ENCODE data around the gene BHLHE41.

The BHLHE41 gene

DNA sequence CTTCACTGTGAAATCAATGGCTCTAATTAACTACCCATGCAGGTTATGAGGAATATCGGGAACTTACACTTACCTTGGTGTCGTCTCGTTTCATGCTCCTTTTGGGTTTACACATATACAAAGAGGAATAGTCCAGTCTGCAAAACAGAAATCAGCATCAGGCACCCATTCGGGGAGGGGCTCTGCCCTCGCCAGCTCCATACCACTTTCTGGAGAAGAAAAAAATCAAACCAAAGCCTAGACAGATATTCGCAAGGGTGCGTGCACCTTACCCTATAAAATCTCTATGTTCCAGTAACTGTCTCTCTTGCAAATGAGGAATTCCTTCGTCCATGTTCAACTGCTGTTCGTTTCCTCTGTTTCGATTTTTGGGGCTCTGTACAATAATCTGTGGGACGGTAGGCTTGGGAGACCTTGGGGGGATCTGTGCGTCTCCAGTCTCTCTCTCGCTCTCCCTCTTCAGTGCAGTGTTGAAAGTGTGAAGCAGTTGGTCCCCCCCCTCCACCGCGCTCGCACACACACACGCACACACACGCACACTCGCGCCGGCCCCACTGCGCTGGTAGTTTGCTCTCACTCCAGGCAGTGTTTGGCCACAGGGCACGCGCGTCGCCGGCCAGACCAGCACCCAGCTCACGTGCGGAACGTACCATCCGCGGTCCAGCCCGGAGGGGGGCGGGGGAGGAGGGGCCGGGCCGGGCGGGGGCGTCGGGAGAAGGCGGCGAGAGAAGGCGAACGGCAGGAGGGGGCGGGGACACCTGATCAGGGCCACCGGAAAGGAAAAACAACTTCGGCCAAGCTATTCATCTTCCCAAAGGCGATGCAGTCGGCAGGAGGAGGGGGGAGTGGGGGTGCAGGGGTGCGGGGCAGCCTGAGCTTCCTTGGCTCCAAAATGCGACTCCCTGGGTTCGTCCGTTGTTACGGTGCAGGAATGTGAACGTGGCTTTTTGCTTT lies at the start of gene BHLHE41:
TSS of gene BHLHE41 (minus strand) at position 592 of the 954 bp plus-strand sequence. CDS start at position 334, 258 bp downstream.
- peak; percentile 84 for DNase-seq (ENCODE audit: low spot score)

DNA sequence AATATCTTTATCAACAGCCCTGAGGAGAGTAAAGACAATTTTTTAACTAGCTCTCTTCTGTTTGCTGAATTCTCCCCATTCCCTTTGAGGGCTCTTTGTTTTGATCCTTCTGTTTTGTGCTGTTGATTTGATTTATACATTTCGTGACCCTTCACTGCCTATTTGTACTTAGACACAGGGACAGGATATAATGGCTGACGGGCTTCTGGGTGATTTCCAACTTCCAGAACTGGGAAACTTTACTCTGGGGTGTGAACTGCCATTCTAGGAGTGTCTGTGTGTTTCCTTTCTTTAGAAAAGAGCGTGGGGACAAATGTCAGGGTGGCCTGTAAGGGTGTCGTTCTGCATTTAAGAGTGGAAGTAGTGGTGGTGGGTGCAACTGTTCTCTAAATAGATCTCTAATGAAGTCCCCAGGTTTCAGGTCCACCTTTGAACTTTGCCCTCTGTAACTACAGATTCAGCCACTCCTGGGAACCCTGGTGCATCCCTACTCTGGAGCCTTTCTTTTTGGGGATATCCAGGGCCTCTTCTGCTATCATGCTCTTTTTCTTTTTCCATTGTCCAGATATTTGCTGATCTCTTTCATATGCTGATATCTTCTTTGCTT lies 48.2 kb upstream of the BHLHE41 start:
- DNase-seq (ENCODE audit: low spot score), result no peak

DNA sequence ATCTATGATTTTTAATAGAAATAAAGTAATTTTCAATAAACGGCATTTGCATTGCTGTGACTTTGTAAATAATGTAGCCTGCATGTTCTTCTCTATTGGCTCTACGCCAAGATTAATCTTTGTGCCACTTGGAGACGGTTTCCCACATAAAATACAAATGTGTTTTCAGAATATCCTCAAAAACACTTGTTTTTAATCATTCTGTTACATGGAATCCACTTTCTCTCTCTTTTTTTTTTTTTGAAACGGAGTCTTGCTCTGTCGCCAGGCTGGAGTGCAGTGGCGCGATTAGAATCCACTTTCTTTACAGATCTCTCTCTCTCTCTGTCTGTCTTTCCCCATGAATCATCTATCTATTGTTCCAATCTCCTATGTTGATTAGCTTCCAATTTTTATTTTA lies 47.7 kb upstream of the BHLHE41 start:
- DNase-seq (ENCODE audit: low spot score), result no peak

DNA sequence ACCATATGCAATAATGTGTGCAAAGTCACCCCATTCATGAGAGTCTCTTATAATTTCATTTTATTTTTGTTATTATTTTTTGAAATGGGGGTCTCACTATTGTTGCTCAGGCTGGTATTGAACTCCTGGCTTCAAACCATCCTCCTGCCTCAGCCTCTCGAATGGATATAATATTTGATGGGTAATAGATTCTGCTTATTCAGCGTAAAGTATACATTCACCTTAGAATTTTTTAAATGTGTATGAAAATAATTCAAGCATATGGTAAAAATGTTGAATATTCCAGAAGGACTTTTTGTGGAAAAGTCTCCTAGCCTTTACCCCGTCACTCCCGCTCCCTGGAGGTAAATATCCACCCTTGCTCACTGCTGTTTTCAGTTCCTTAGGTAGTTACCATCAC lies 47.2 kb upstream of the BHLHE41 start:
- no peak for DNase-seq (ENCODE audit: low spot score)

DNA sequence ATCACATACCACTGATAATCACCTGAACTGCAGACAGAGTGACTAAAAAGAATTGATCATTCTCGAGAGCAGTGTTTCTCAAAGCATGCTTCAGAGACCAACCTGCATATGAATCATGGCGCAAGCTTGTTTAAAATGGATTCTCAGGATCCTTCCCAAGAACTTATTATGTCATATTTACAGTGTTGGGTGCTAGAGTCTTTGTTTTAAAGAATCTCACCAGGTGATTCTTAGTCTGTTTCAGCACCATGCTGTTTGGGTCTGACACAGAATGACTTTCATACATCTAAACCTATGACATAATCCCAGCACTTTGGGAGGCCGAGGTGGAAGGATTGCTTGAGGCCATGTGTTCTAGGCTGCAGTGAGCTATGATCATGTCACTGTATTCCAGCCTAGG lies 39.3 kb upstream of the BHLHE41 start:
- DNase-seq (ENCODE audit: low spot score), result no peak

DNA sequence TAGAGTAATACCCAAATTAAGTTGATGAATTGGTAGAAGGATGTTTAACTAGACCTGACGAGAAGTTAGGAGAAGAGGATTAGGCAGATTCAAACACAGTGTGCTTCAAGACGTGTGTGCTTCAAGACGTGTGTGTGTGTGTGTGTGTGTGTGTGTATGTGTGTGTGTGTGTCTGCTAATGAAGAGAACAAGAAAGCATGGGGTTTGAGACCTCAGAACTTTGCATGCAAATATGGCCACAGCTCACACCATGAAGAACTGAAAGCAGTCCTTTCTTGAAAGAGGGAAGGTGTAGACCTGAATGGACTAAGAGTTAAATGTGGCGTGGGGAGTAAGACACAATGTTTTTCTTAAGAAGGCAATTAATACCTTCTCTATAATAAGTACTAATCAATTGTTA lies 38.1 kb upstream of the BHLHE41 start:
- DNase-seq (ENCODE audit: low spot score), result no peak

DNA sequence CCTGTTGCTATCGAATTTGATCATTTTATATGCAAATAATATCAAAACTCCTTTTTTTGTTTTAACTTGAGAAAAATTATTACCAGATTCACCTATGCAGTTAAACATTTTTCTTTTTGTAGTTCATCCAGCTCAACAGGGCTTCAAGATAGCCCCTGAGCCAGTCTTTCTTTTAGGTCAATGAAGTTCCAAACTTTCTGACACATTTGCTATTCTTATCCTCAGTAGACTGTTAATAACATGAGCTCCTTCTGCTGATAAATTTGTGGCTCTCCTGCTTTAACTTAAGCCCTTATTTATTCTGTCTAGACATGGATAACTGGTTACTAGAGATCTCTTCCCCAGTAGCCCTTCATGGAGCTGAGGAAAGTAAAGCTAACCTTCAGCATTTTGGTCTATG lies 37.3 kb upstream of the BHLHE41 start:
- no peak for DNase-seq (ENCODE audit: low spot score)

DNA sequence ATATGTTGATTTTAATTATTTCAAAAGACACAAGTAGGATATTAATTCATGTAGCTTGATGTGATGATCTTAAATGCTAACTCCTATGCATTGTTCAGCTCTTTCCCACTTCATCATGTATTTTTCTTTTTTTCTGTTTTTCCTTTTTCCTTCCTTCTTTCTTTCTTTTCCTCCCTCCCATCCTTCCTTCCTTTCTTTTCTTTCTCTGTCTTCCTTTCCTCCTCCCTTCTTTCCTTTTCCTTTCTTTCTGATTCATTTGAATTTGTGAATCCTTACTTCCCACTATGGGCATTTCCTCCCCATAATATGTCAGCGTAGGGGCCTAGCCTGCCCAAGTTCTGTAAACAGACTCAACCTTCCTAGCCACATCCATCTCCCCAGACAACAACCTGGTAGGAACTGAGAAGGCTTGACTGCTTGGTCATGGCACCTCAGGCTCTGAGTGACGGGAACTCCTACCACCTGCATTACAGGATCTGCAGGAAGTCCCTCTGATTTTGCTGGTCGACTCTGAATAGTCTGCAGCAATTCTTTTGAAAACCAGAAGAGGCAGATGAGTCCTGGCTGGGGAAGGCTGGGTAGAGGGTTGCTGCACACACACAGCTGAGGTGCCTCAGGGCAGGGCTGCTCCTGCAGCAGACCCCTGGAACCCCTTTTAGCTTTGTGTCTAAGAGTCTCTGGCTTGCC lies 33.4 kb upstream of the BHLHE41 start:
- DNase-seq (ENCODE audit: low spot score), result no peak

DNA sequence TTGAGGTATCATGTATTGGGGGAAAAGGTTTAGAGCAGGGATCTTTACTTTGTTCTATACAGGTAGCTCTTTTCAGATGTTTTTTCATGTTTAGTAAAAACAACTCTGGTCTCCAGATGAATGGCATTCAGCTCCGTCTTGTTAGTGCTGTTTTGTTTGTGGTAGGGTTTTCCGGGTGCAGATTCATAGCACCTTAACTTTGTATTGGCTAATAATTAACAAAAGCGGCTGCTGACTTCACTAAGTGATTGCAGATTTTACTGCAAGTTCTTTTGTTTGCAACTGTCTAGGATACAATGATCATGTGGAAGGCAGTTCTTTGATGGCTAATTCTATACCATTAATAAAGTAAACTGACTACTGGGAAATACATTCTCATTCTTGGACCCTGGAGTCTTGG lies 32.2 kb upstream of the BHLHE41 start:
- no peak for DNase-seq (ENCODE audit: low spot score)

DNA sequence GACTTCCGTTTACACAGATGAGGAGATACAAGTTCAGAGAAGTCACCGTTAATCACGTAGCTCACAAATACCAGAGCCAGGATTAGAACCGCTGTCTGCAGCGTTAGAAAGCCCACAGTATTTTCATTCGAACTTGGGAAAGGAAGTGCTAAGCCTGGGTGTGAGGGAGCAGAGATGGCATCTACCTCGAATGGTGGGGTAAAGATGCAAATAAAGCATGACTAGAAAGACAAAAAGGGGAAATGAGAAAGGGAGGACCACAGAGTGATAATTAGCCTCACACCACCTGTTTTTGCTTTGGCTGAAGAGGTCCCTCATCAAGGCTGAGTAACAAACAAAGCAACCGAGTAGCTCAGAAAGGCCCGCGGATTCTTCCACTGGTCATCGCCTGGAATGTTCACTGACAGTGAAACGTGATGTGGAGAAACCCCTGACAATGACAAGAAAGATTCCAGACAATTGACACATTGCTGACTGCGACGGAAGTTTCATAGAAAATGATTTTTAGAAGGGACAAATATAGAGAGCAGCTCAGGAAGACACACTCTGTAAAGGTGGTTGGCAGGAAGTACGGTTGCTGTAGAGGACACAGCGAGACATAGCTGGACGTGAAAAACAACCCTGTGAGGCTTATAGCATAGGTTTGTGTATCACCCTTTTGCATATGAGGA lies 31.5 kb upstream of the BHLHE41 start:
- no peak for DNase-seq (ENCODE audit: low spot score)

DNA sequence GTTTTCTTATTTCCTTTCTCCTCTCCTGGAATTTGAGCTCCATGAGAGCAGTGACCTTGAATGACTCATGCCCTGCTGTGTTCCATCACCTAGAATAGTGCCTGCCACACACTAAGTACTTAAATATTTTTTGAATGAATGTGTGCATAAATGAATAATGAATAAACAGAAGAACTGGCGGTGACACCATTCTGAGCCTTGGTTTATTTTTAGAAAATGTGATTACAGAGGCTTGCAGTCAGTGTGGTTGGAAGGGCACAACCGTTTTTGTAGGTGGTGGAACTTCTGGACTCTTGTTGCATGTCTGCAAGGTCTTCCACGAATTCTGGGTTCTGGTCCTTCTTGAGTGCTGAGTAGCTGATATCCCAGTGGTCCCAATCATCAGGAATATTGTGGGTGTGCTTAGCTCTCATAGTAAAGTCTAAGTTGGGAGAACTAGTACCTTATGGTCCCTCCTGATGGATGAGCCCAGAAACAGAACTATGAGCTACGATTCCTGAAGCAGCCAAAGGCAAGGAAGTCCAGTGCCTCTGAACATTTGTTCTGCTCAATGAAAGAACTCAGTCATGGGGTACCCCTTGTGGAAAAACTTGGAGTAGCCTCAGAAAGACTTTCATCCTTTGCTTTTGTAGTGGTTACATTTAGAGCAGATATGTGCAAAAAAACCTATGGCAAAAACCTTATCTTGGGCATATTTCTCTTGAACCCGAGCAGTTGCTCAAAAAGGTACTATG lies 28.8 kb upstream of the BHLHE41 start:
- DNase-seq (ENCODE audit: low spot score), result no peak

DNA sequence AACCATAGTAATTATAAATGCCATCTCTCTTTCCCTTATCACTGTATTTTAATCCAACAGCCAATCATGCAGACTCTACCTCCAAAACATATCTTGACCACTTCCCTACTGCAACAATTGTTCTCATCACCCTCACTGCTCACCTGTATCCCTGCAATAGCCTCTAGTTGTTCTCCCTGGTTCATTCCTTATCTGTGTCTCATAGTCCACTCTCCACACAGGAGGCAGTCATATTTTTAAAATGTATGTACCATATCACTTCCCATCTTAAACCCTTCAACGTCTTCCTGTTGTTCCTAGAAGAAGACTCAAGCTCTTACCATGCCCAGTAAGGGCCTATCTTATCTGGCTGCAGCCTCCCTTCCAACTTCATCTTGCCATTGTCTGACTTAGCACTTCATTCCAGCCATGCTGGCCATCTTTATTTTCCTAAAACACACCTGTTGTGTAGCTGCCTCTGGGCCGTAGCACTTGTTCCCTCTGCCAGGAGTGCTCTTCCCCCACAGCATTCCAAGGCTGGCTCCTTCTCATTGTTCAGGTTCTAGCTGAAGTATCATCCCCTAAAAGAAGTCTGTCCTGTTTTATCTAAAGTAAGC lies 27.8 kb upstream of the BHLHE41 start:
- DNase-seq (ENCODE audit: low spot score), result no peak

DNA sequence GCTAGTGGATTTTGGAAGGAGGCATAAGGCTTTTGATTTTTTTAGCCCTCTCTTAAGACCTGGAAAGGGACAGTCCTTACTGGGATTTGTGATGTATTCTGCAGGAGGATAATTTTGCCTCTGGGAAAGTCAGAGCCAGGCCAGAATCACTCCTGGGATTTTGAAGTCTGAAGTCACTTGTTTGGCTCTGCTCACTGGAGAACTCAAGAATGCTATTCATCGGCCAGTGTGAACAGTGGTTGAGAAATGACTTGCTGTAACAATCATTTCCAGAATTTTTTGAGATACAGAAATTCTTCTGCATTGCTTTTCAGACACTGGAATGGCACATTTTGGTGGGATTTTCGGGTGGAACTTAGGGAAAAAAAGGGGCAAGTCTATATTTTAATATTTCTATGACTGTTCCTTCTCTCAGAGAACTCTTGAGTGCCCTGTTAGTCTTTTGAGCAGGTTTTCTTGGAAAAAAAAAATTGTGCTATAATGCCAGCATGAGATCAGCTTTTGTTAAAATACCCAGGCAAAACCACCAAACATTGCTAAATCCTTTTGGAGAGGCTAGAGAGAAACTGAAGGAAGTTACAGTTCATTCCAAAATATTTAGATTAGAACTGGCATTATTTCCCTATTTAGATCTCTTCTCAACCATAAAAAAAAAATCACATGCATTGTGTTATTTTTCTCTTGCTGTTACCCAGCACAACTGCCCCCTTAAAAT lies 26.1 kb upstream of the BHLHE41 start:
- DNase-seq (ENCODE audit: low spot score), result no peak

DNA sequence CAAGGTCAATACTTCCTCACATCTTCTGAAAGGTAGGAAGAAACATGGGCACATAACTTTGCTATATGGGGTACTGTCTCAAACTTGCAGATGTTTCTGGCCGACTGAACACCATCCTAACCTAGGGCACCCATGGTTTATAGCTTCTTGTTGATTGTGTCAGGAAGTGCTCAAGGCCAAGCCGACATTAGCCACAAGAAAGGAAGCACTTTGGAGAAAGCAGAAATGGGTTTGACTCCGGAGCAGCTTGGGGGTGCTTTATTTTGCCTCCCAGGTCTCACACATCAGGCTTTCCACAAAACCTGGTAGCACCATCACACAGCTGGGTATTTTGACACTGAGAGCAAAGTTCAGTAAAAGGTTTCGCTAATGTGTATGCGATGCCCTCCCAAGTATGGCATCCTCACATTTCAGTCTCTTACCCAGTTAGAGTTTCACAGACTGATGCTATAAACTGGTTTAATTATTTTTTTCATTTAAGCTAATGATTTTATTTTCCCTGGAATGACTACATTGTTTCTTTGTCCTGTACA lies 25.2 kb upstream of the BHLHE41 start:
- DNase-seq (ENCODE audit: low spot score), result no peak

DNA sequence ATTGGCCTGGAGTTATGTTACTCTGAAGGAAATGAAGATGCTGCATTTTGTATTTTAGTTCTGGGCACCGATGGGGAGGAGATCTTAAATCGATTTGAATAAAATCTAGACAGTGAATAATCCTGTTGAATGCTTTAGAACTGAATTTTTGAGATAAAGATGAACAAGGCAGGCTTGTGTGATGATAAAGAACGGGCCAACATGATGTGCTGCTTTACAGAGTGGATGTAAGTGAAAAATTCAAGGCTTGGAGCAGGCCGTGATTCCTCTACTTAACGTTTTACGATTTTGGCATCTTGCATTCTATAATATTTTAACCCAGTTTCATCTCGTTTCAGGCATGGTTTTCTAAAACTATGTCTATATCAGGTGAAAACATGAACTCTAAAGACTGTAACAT lies 23.5 kb upstream of the BHLHE41 start:
- DNase-seq (ENCODE audit: low spot score), result no peak

DNA sequence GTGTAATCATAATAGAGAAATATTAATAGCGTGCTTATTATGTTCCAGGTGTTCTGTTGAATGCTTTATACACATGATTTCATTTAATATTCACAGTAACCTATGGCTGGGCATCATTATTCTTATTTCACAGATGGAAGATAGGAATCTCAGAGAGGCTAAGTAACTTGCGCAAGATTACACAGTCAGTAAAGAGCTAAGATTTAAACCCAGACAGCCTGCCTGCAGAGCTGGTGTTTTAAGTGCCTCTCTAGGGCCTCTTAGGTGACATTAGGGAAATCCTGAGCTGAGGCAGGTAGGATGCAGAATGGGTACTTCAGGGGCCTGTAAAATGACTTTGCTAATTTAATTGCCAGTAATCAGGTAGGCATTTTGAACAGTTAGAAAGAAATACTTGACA lies 18.5 kb upstream of the BHLHE41 start:
- no peak for DNase-seq (ENCODE audit: low spot score)

DNA sequence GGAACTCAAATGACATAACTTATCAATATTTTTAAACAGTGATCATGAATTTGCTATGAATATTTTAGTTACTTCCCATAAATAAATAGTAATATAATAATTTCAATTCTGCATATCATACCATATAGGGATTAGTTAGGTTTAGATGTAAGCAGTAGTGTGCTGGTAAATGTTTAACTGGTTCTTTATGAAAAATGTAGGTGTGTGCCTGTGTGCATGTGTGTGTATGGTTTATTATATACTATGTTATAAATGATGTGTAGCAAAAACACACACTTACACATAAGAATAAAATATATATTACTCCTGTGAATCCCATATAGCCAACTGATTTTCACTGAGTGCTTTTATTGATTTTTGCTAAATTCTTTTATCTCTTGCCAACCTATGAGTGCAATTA lies 14.0 kb upstream of the BHLHE41 start:
- DNase-seq (ENCODE audit: low spot score), result no peak

DNA sequence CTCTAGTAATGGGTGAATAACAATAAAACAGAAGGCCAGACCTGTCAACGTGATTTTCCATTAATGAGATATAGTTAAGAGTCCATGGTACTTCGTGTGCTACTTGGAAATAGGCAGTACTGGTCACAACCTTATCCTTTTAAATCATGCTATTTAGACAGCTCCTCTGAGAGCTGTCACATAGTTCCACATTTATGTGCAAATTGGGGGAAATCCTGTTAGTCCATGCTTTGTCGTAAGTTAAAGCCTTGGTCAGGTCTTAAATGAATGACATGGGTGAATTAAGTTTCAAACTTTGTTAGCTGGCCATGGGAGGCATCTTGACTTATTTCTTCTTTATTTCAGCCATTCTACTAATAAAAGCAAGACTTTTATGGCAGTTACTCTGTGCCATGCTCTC lies 11.9 kb upstream of the BHLHE41 start:
- no peak for DNase-seq (ENCODE audit: low spot score)

DNA sequence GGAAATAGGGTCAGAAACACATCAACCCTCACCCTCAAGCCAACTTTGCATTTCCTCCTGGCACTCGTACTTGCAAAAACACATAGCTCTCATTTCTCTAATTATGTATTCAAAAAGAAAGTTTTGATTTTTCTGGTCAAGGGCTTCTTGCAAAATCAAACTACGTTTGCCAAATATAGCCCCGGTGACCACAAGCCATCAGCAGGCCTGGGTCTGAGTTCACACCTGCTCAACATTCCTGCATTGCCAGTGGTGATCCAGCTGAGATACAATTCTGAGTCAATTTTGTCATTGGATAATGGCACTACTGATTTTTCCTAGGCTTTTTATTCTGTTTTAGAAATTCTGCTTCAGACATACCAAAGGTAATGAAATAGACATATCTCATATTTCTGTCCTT lies 10.7 kb upstream of the BHLHE41 start:
- DNase-seq (ENCODE audit: low spot score), result no peak

DNA sequence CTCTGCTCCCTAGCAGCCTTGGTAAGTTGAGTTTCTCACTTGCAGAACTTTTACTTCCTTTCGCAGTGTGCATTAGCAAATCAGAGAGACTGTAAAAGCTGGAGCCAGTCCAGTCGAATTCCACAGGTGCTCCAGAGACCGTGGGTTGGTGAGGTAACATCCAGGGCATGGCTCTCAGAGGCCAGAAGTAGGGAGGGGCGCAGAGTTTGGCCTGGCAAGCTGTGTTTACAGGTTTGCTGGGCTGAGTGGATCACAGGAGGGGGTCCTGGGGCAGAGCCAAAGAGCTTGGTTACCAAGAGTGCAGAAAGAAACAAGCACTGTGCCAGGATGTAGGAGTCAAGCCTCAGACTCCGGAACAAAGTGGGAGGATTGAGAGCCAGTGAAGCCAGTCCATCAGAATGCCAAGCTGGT lies 10.2 kb upstream of the BHLHE41 start:
- DNase-seq (ENCODE audit: low spot score), result no peak

Data from cerebellar cortex (tissue), 1 donor.